GM10266 (cell line): Measurements from ENCODE around the gene OFD1.

Experiments used
- DNase-seq: peaks from one replicate; pipeline ENCODE4 v3.0.0; 2012; ENCODE audit errors: extremely low spot score
- TF ChIP-seq, protein P1 (sequence below): IDR thresholded peaks from 2 replicates; pipeline ENCODE4 v1.5.1; 2012; ENCODE audit warnings: mild to moderate bottlenecking, low read depth; ENCODE audit not compliant: control insufficient read depth, insufficient read depth; ENCODE audit errors: missing control alignments

Gene OFD1

GRCh38 chrX:13747836-13748235, 13.3 kb downstream of the OFD1 start:
- TF ChIP-seq, protein P1, sequence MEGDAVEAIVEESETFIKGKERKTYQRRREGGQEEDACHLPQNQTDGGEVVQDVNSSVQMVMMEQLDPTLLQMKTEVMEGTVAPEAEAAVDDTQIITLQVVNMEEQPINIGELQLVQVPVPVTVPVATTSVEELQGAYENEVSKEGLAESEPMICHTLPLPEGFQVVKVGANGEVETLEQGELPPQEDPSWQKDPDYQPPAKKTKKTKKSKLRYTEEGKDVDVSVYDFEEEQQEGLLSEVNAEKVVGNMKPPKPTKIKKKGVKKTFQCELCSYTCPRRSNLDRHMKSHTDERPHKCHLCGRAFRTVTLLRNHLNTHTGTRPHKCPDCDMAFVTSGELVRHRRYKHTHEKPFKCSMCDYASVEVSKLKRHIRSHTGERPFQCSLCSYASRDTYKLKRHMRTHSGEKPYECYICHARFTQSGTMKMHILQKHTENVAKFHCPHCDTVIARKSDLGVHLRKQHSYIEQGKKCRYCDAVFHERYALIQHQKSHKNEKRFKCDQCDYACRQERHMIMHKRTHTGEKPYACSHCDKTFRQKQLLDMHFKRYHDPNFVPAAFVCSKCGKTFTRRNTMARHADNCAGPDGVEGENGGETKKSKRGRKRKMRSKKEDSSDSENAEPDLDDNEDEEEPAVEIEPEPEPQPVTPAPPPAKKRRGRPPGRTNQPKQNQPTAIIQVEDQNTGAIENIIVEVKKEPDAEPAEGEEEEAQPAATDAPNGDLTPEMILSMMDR: peak; percentile 39
- DNase-seq: no peak

DNA sequence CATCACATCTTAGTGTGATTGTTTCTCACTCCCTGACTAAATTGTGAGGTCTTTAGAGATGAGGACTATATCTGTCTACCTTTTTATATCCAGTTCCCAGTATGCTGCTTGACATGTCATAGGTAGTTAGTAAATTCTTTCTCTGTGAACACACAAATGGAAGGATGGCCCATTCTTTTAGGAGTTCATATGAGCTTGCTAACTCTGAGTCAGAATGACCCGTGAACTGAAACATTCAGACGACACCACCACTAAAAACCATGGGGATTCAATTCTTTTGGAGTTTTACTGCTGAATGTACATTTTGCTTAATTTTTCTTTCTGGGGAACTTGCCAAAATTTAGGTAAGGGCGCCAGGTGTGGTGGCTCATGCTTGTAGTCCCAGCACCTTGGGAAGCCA, 13.9 kb downstream of the OFD1 start:
- no peak for DNase-seq
- TF ChIP-seq, protein P1: no peak

DNA sequence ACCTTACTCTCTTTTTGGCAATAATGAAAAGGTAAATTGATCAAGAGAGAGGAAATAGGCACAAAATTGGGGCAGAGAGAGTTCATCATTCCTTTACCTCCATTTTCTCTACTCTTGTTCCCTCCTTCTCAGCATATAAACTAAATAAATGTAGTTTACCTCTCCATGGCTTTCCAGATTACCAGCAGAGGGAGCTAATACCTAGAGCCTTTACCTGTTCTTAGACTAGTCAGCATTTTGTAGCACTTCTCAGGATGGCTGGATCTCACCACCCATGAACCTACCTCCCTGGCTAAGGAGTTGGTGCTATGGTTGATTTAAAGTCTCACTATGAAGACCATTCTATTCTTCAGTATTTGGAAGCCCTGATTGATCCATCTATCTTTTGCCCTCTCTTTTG, 15.7 kb downstream of the OFD1 start:
- TF ChIP-seq, protein P1: peak; percentile 38
- DNase-seq: peak; percentile 5

- TF ChIP-seq, protein P1: no peak
- DNase-seq: no peak
These were observed 16.3 kb downstream of the OFD1 start for GRCh38 chrX:13750812-13751211.

- TF ChIP-seq, protein P1: no peak
- no peak for DNase-seq
These were observed 17.6 kb downstream of the OFD1 start for GRCh38 chrX:13752141-13752540.

DNA sequence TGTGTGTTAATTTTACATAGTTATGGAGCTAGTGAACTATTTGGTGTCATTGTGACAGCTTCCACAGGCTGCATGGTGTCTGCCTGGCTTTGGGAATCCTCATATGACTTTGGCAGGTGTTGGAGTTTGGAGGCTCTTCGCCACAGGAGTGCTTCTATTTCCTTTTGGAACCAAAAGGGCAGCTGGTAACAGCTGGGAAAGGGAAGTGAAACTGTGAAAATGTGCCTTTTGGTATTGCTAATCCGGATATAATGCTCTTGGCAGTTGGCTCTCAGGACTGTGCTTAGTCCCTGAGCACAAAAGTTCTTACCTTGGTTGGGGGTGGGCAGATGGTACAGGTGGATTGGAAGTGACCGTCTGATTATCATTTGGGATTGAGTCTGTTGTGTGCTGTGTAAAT, 18.1 kb downstream of the OFD1 start:
- TF ChIP-seq, protein P1: no peak

GRCh38 chrX:13754765-13755164, 20.2 kb downstream of the OFD1 start:
- DNase-seq: no peak
- TF ChIP-seq, protein P1: no peak

More for the DNA sequence above, 18.1 kb downstream of the OFD1 start:
- DNase-seq: no peak

- DNase-seq: no peak
- TF ChIP-seq, protein P1: no peak
These were observed 20.7 kb downstream of the OFD1 start for GRCh38 chrX:13755254-13755653.
